OCI-LY3 (cell line): ENCODE measurements around the gene GOLT1B.

Source experiments
- H2AFZ ChIP-seq: fragments of 200-600, 300-600 bp; shearing (Covaris generic); 2 replicates; pipeline ENCODE4 v1.6.0; 2014; ENCODE audit warnings: antibody characterized with exemption, low read depth, low read length
- H3K27ac ChIP-seq: fragments of 200-600, 300-600 bp; sonication (generic); 2 replicates; pipeline ENCODE4 v1.5.1; 2014; ENCODE audit warnings: mild to moderate bottlenecking, low read length, moderate library complexity, mixed read lengths
- H3K27me3 ChIP-seq: fragments of 200-600, 300-600 bp; sonication (generic); 2 replicates; pipeline ENCODE4 v1.6.1; 2014; ENCODE audit warnings: low read depth, low read length, mixed read lengths
- H3K36me3 ChIP-seq: fragments of 200-600, 300-600 bp; sonication (generic); replicated peaks from 2 replicates; pipeline ENCODE3; 2014; ENCODE audit warnings: low read depth, low read length, mixed read lengths
- H3K4me1 ChIP-seq: fragments of 300-600, 200-600 bp; sonication (generic); 2 replicates; pipeline ENCODE4 v1.6.1; 2014; ENCODE audit warnings: low read length, mixed read lengths
- H3K4me2 ChIP-seq: fragments of 200-600, 300-600 bp; sonication (generic); 2 replicates; pipeline ENCODE4 v1.6.1; 2014; ENCODE audit warnings: low read length, mixed read lengths
- H3K4me3 ChIP-seq: fragments of 300-600, 200-600 bp; sonication (generic); 2 replicates; pipeline ENCODE4 v1.5.1; 2014; ENCODE audit warnings: antibody characterized with exemption, mild to moderate bottlenecking, low read length, moderate library complexity
- H3K79me2 ChIP-seq: fragments of 300-600, 200-600 bp; shearing (Covaris generic); 2 replicates; pipeline ENCODE4 v1.6.1; 2014; ENCODE audit warnings: mild to moderate bottlenecking, low read length, mixed read lengths
- H3K9ac ChIP-seq: fragments of 300-600, 200-600 bp; shearing (Covaris generic); 2 replicates; pipeline ENCODE4 v1.6.0; 2014; ENCODE audit warnings: mild to moderate bottlenecking, low read length, moderate library complexity
- H3K9me3 ChIP-seq: fragments of 200-600, 300-600 bp; shearing (Covaris generic); 2 replicates; pipeline ENCODE4 v1.6.1; 2014; ENCODE audit warnings: low read length, mixed read lengths; ENCODE audit not compliant: insufficient read depth
- H4K20me1 ChIP-seq: fragments of 200-600, 300-600 bp; sonication (generic); 2 replicates; pipeline ENCODE4 v1.6.1; 2016; ENCODE audit warnings: low read length, mixed read lengths; ENCODE audit not compliant: insufficient read depth
- EZH2phosphoT487 ChIP-seq: fragments of 200-600 bp; shearing (Covaris generic); IDR thresholded peaks from 2 replicates; pipeline ENCODE4 v1.6.1; 2018; ENCODE audit warnings: antibody characterized with exemption, mixed run types, low read depth
- TF ChIP-seq, protein P1 (sequence below): fragments of 200-600, 300-600 bp; sonication (generic); IDR thresholded peaks from 2 replicates; pipeline ENCODE4 v1.5.1; 2014; ENCODE audit warnings: antibody characterized with exemption, low read length, low read depth

The GOLT1B gene

DNA sequence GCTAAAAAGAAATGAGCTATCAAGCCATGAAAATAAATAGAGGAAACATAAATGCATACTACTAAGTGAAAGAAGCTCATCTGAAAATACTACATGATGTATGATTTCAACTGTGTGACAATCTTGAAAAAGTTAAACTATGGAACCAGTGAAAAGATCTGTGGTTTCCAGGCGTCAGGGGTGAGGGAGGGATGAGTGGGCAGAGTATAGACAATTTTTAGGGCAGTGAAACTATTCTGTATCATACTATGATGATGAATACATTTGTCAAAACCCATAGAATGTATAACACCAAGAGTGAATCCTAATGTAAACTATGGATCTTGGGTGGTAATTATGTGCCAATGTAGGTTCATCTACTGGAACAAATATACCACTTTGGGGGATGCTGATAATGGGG lies 45.8 kb downstream of the GOLT1B start:
- Histone ChIP-seq H3K4me2 (no peak overlapping the region), H3K79me2 (no peaks in the 10 kb centered on the region), H3K9ac (no peak overlapping the region), H4K20me1 (no peaks in the 10 kb centered on the region), H3K27me3 (no peaks in the 10 kb centered on the region), H3K36me3 (no peaks in the 10 kb centered on the region), H3K27ac (no peak overlapping the region), H2AFZ (no peak overlapping the region), H3K9me3 (no peaks in the 10 kb centered on the region), H3K4me1 (no peaks in the 10 kb centered on the region), H3K4me3 (no peak overlapping the region)
- TF ChIP-seq, protein P1, sequence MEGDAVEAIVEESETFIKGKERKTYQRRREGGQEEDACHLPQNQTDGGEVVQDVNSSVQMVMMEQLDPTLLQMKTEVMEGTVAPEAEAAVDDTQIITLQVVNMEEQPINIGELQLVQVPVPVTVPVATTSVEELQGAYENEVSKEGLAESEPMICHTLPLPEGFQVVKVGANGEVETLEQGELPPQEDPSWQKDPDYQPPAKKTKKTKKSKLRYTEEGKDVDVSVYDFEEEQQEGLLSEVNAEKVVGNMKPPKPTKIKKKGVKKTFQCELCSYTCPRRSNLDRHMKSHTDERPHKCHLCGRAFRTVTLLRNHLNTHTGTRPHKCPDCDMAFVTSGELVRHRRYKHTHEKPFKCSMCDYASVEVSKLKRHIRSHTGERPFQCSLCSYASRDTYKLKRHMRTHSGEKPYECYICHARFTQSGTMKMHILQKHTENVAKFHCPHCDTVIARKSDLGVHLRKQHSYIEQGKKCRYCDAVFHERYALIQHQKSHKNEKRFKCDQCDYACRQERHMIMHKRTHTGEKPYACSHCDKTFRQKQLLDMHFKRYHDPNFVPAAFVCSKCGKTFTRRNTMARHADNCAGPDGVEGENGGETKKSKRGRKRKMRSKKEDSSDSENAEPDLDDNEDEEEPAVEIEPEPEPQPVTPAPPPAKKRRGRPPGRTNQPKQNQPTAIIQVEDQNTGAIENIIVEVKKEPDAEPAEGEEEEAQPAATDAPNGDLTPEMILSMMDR, result no peak
- no peak for TF ChIP-seq EZH2phosphoT487

DNA sequence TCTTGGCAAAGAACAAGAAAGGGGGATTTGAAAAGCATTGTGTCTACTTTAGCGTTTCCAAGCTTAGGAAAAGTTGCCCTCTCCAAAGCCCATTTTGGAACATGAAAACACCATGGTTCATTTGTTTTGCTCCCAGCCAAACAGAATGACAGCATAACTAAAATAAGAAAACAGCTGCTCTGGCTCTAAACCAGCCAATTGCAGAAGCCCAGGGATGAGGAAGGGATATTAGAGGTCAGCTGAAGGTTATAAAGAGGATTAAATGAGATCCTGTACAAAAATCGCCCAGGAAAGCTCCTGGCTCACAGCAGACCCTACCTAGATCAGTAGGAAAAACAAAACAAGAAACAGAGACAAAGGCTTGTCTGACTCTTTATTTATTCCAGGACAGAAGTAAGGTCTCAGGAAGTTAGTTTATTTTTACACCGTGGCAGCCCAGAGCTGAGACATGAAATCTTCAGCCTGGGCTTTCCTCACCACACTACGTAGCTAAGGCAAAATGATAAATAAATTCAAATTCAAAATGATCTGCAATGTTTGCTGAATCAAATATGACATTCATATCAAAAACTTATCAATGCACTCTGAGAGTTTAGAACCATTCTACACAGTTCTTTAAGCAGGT lies 50.4 kb downstream of the GOLT1B start:
- TF ChIP-seq, protein P1, result no peak
- TF ChIP-seq EZH2phosphoT487, result no peak
- Histone ChIP-seq H3K79me2 (no peaks in the 10 kb centered on the region), H4K20me1 (no peaks in the 10 kb centered on the region), H3K27ac (no peak overlapping the region), H2AFZ (no peak overlapping the region), H3K36me3 (no peaks in the 10 kb centered on the region), H3K9ac (no peak overlapping the region), H3K4me2 (no peak overlapping the region), H3K9me3 (no peaks in the 10 kb centered on the region), H3K4me3 (no peak overlapping the region), H3K4me1 (no peaks in the 10 kb centered on the region), H3K27me3 (no peaks in the 10 kb centered on the region)

DNA sequence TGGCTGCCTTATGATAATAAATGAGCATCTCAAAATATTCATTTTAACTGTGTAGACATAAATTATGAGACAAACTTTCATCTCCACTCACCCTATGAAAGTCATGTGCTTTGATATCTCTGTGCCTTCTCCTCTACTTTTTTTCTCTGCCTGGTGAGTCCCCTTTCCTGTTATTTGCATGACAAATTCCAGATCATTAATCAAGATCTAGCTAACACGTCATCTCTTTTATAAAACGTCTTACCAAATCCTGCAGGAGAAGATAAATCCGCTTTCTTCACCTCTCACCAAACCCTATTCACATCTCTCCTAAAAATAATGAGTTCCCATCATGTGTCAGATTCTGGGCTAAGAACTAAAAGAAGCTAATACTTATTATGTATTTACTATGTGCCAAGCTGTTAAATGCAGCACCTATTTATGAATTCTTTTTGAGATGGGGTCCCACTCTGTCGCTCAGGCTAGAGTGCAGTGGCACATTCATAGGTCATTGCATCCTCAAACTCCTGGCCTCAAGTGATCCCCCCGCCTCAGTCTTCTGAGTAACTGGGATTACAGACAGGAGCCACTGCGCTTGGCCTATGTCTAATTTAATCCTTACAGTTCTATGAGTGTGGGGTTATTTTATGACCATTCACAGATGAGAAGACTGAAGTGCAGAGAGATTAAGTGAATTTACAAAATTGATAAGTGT lies 51.2 kb downstream of the GOLT1B start:
- no peaks in the 10 kb centered on the region for H3K79me2 ChIP-seq
- no peaks in the 10 kb centered on the region for H4K20me1 ChIP-seq
- no peak overlapping the region for H3K27ac ChIP-seq
- H3K4me3 ChIP-seq, result no peak overlapping the region
- H3K9ac ChIP-seq, result no peak overlapping the region
- no peak overlapping the region for H2AFZ ChIP-seq
- TF ChIP-seq, protein P1, result no peak
- TF ChIP-seq EZH2phosphoT487, result no peak
- H3K27me3 ChIP-seq, result no peaks in the 10 kb centered on the region
- H3K36me3 ChIP-seq, result no peaks in the 10 kb centered on the region
- H3K9me3 ChIP-seq, result no peaks in the 10 kb centered on the region
- H3K4me2 ChIP-seq, result no peak overlapping the region
- H3K4me1 ChIP-seq, result no peaks in the 10 kb centered on the region

DNA sequence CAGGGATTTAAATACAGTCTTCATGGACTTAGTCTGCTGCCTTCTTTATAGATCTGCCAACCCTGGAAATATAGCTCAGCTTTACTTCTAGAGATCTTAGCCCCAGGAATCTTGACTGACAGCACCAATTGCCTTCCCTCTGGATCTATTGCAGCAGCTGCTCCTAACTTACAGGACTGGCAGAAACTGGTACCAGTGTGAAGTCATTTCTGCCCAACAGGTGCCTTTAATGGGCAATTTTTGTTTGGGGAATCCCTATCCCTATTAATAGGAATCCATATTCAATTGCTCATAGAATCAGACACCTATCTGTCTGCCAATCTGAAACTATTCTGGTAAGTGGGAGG lies 51.7 kb downstream of the GOLT1B start:
- Histone ChIP-seq H3K27me3 (no peaks in the 10 kb centered on the region), H3K9ac (no peak overlapping the region), H3K9me3 (no peaks in the 10 kb centered on the region), H4K20me1 (no peaks in the 10 kb centered on the region), H3K36me3 (no peaks in the 10 kb centered on the region), H3K79me2 (no peaks in the 10 kb centered on the region), H2AFZ (no peak overlapping the region), H3K4me3 (no peak overlapping the region), H3K4me2 (no peak overlapping the region), H3K27ac (no peak overlapping the region), H3K4me1 (no peaks in the 10 kb centered on the region)
- TF ChIP-seq EZH2phosphoT487, result no peak
- TF ChIP-seq, protein P1, result no peak
